Measurements from ENCODE around the gene LIPA. TPM values are rescaled to one million over a fixed set of nuclear protein-coding genes. Genes with fewer than 3 reads are reported as not detected.

LIPA gene
- total and polyA plus RNA-seq, 9 donors: 26.6 to 191 (median 36.1) TPM

DNA sequence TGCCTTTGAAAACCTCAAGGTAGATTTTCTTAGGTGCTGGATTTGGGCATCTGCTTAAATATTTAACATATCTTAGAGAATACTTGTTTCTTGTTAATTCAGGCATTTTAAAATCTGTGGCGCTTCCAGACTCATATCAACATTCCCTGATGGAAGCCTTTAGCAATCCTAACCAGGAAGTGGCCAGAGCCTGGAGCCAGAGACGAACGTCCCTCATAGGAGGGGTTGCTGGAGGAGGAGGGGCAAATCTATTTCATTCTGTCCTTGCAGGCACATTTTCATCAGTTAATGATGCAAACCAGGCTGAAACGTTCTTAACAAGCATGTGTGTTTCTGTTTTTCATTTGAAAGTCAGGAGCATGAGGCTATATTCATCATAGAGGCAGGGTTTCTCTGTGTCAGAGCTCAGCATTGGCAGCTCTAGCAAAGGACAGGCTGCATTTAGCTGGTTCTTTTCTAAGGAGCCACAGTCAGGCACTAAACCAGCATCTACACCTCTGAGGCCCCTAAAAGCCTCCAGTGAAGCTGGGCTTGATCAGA lies 32.4 kb upstream of the LIPA start:
- peak overlapping the region; percentile 18 for H3K4me3 ChIP-seq
- peak; percentile 40 to 71 (median 64) for DNase-seq
- H3K4me1 ChIP-seq (ENCODE audit: insufficient read depth): peaks cover 7% of the 10 kb centered on the region
- no peaks in the 10 kb centered on the region for H3K27me3 ChIP-seq
- no peaks in the 10 kb centered on the region for H3K36me3 ChIP-seq
- intact Hi-C loops (cut with DNase I): no loop called here
- H3K27ac ChIP-seq: peak overlapping the region; percentile 39 to 76
- TF ChIP-seq EP300 (IDR thresholded peaks at IDR 0.05) (no peak), CTCF (IDR thresholded peaks at IDR 0.05) (no peak), POLR2A (IDR thresholded peaks at IDR 0.05) (no peak)
- 1 to 3% (median 2%) methylated on average over 4 of the region's 4 CpGs for whole genome bisulfite sequencing, 3 donors
- H3K9me3 ChIP-seq: no peaks in the 10 kb centered on the region

DNA sequence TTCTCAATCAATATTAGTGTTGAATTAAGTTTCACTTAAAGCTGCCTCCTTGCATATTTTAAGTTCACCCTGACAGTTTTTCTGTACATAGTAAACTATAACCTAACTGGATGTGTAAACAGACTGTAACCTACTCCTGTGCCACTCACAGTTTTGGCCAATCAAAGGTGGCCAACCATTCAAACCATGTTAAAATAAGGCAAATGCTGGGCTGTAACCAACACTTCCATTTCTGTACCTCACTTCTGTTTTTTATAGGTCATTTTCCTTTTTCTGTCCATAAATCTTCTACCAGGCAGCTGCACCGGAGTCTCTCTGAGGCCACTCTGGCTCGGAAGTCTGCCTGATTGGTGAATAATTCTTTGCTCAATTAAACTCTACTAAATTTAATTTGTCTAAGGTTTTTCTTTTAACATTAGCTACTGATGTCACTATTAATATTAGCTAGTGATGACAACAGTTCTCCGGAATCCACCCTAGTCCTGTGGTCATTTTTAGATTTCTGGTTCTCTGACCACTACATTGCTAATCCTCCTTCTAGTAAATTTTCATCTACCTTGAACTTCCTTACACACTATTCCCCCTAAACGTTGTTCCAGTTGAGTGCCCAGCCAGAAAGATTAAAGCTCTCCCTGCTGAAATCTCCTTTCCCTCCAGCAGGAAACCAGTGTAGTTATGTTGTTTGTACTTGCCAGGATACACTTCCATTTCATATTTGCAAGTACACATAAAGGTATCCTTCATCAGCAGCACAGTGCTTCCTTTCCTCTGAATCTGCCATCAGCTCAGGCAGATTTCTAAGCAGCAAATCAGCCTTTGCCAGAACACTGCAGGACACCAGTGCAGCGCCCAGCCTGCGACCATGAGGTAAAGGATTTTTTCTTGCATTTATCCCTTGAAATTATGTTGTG lies 31.7 kb upstream of the LIPA start:
- Histone ChIP-seq H3K4me1 (ENCODE audit: insufficient read depth) (peaks cover 7% of the 10 kb centered on the region), H3K27ac (peak overlapping the region; percentile 39 to 76), H3K36me3 (no peaks in the 10 kb centered on the region), H3K4me3 (peak overlapping the region; percentile 18), H3K27me3 (no peaks in the 10 kb centered on the region), H3K9me3 (no peaks in the 10 kb centered on the region)
- 20 to 22% (median 21%) methylated on average over 6 of the region's 6 CpGs for WGBS, 3 donors
- no peak for DNase-seq
- TF ChIP-seq CTCF (IDR thresholded peaks at IDR 0.05) (peak in 1 of 3 donors; percentile 20), POLR2A (IDR thresholded peaks at IDR 0.05) (no peak), EP300 (IDR thresholded peaks at IDR 0.05) (no peak)
- intact Hi-C loops (cut with DNase I): no loop called here

DNA sequence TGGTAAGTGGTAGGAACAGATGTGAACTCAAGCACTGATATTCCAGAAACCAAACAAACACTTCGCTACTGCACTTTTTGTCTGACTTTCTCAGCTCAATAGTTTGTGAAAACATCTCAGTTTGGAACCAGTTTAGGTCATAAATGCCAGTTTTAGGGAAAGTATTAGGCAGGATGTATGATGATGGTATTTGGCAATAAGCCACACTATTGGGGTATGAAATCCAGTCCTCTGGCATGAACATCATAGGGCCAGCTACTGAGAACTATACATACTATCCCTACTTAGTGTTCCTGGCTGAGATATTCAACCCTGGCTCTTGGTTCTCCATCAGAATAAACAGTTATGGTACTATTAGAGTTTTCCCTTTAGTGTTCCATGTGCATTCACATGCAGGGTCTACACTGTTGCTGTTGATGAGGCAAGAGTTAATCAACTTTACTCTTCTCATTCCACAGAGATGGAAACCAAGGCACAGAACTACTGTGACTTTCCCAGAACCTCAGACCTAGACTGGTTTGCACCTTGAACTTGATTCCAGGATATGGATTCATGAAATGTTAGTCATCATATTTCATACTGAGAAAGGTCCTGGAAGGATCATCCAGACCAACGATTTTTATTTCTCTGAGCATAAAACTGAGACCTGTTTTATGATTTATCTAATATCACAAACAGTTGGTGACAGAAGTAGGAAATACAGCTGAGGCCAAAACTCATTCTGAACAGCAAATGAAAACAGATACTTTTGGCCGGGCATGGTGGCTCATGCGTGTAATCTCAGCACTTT lies 30.2 kb upstream of the LIPA start:
- H3K27me3 ChIP-seq: no peaks in the 10 kb centered on the region
- no peak for TF ChIP-seq POLR2A (IDR thresholded peaks at IDR 0.05)
- TF ChIP-seq CTCF (IDR thresholded peaks at IDR 0.05): no peak
- no peak for TF ChIP-seq EP300 (IDR thresholded peaks at IDR 0.05)
- intact Hi-C loops (cut with DNase I): no loop called here
- no peak overlapping the region for H3K4me3 ChIP-seq
- no peak for DNase-seq
- H3K27ac ChIP-seq: no peak overlapping the region
- 72 to 78% (median 73%) methylated on average over 4 of the region's 4 CpGs for WGBS, 3 donors
- no peaks in the 10 kb centered on the region for H3K9me3 ChIP-seq
- H3K36me3 ChIP-seq: no peaks in the 10 kb centered on the region
- H3K4me1 ChIP-seq (ENCODE audit: insufficient read depth): peaks cover 9% of the 10 kb centered on the region

DNA sequence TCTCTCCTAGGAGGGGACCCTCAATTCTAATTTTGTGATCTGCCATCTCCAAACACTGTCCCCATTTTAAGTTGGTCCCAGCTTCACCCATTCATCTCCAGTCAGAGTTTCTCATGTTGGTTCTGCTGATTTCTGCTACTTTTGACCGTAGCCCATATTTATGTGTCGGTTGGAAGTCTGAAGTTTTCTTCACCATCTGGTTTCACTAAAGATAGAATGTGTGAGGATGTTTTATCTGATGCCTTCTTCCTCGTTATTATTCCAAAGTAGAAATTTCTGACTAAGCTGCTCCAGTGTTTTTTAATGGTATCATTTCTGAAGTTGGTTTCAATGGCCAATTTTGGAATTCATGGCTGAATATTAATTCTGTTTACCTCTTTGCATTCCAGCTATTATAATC lies 28.9 kb upstream of the LIPA start:
- WGBS, 3 donors: 83 to 90% (median 88%) methylated on average over 3 of the region's 3 CpGs
- TF ChIP-seq POLR2A (IDR thresholded peaks at IDR 0.05) (no peak), CTCF (IDR thresholded peaks at IDR 0.05) (no peak), EP300 (IDR thresholded peaks at IDR 0.05) (no peak)
- Histone ChIP-seq H3K9me3 (no peaks in the 10 kb centered on the region), H3K4me1 (ENCODE audit: insufficient read depth) (peaks cover 9% of the 10 kb centered on the region), H3K36me3 (no peaks in the 10 kb centered on the region), H3K27me3 (no peaks in the 10 kb centered on the region), H3K27ac (no peak overlapping the region), H3K4me3 (no peak overlapping the region)
- no peak for DNase-seq
- intact Hi-C loops (cut with DNase I): no loop called here
